HCT116 (cell line): Measurements from ENCODE around the gene RCOR1. TPM values are rescaled to one million over a fixed set of nuclear protein-coding genes. Genes with fewer than 3 reads are reported as not detected.

Experiments used
- ATAC-seq: fragments of 200-7000 bp; cut with Tn5 transposase; 2 replicates; pipeline ENCODE4 v1.9.1; 2020; ENCODE audit warnings: mild to moderate bottlenecking, moderate library complexity
- BruUV-seq: library from RNA; stranded (reverse); fragments of 400-500 nt; replicated peaks from 2 replicates; lab custom pipeline; 2021; lab: Mats Ljungman, UMichigan
- CTCF ChIA-PET: fragments of 300-600 bp; sonication (Branson Sonifier 250); formaldehyde crosslinking; loops from one replicate; lab custom pipeline; 2021; ENCODE audit warnings: antibody characterized with exemption; lab: Charles Lee
- POLR2A ChIA-PET: fragments of 300-600, 350-600 bp; sonication (Branson Sonifier 250); formaldehyde crosslinking; loops from one replicate; lab custom pipeline; 2021; ENCODE audit warnings: antibody characterized with exemption; lab: Charles Lee
- RAD21 ChIA-PET, 2 experiments: fragments of 300-600 bp; sonication (Branson Sonifier 250); formaldehyde crosslinking; loops; one replicate each; lab custom pipeline; 2023; ENCODE audit warnings: low total read pairs in 2 of 2; ENCODE audit not compliant: uncharacterized antibody in 2 of 2, unreplicated experiment in 2 of 2, low non-redundant PET in 1 of 2; lab: Charles Lee
- DNase-seq: peaks from one replicate; pipeline ENCODE4 v3.0.0-alpha.2; 2010; ENCODE audit warnings: low read depth, low spot score
- H2AFZ ChIP-seq: fragments of 200-600 bp; shearing (Covaris generic), sonication (generic); 2 replicates; pipeline ENCODE4 v1.6.1; 2017; ENCODE audit warnings: low read depth, mixed run types, mixed read lengths, antibody characterized with exemption, low read length; ENCODE audit not compliant: poor library complexity, severe bottlenecking
- H3K27ac ChIP-seq: 2 replicates; pipeline ENCODE4 v1.5.1; 2012; ENCODE audit warnings: low read depth, low read length
- H3K27me3 ChIP-seq: fragments of 200-600 bp; sonication (generic); 2 replicates; pipeline ENCODE4 v1.6.1; 2016; ENCODE audit warnings: mixed run types, low read length, mixed read lengths; ENCODE audit not compliant: insufficient read depth
- H3K36me3 ChIP-seq, 2 experiments: fragments of 200-500 bp in 1 of 2; fragments of 200-600 bp in 1 of 2; sonication (Bioruptor generic) in 1 of 2; sonication (generic) in 1 of 2; 2 replicates each; pipeline versions ENCODE4 v1.5.1 to v1.6.1; 2014 to 2016; ENCODE audit warnings: low read length in 2 of 2, inconsistent platforms in 1 of 2, mixed read lengths in 1 of 2, mixed run types in 1 of 2; ENCODE audit not compliant: insufficient read depth in 2 of 2, control insufficient read depth in 1 of 2
- H3K4me1 ChIP-seq, 2 experiments: fragments of 200-600 bp in 1 of 2; sonication (generic) in 1 of 2; 2 replicates each; pipeline versions ENCODE4 v1.5.1 to v1.6.1; 2012 to 2017; ENCODE audit warnings: low read length in 2 of 2, inconsistent platforms in 1 of 2, mild to moderate bottlenecking in 1 of 2, mixed read lengths in 1 of 2, mixed run types in 1 of 2, moderate library complexity in 1 of 2; ENCODE audit not compliant: insufficient read depth in 2 of 2, control insufficient read depth in 1 of 2
- H3K4me2 ChIP-seq: fragments of 200-600 bp; sonication (generic); 2 replicates; pipeline ENCODE4 v1.6.1; 2017; ENCODE audit warnings: mixed run types, low read length, mixed read lengths
- H3K4me3 ChIP-seq, 2 experiments: fragments of 200-600 bp in 1 of 2; sonication (generic) in 1 of 2; replicated peaks in 1 of 2; 2 replicates each; pipeline ENCODE4 v1.5.1; 2011 to 2016; ENCODE audit warnings: low read length in 2 of 2, control low read depth in 1 of 2, low read depth in 1 of 2, mild to moderate bottlenecking in 1 of 2, mixed read lengths in 1 of 2, mixed run types in 1 of 2
- H3K79me2 ChIP-seq: fragments of 200-600 bp; sonication (generic); 2 replicates; pipeline ENCODE4 v1.6.1; 2017; ENCODE audit warnings: mild to moderate bottlenecking, mixed run types, low read length, moderate library complexity, mixed read lengths; ENCODE audit not compliant: insufficient read depth
- H3K9ac ChIP-seq: fragments of 200-600 bp; sonication (generic); 2 replicates; pipeline ENCODE4 v1.6.1; 2016; ENCODE audit warnings: low read length, mixed read lengths
- H3K9me2 ChIP-seq: fragments of 200-600 bp; sonication (generic), shearing (Covaris generic); 2 replicates; pipeline ENCODE4 v1.6.1; 2017; ENCODE audit warnings: mixed run types, mild to moderate bottlenecking, moderate library complexity; ENCODE audit not compliant: insufficient read depth
- H3K9me3 ChIP-seq, 2 experiments: fragments of 200-500 bp in 1 of 2; fragments of 200-600 bp in 1 of 2; sonication (Bioruptor generic) in 1 of 2; sonication (generic) in 1 of 2; 2 replicates each; pipeline ENCODE4 v1.6.1; 2014 to 2017; ENCODE audit warnings: low read length in 2 of 2, mixed read lengths in 2 of 2, inconsistent platforms in 1 of 2, low read depth in 1 of 2, mild to moderate bottlenecking in 1 of 2, mixed run types in 1 of 2, moderate library complexity in 1 of 2; ENCODE audit not compliant: control insufficient read depth in 1 of 2, insufficient read depth in 1 of 2
- H4K20me1 ChIP-seq: fragments of 200-600 bp; sonication (generic), shearing (Covaris generic); 2 replicates; pipeline ENCODE4 v1.6.1; 2017; ENCODE audit warnings: mixed run types, mild to moderate bottlenecking, moderate library complexity; ENCODE audit not compliant: insufficient read depth
- CBX3 ChIP-seq: IDR thresholded peaks from 2 replicates; pipeline ENCODE4 v1.6.1; 2012; ENCODE audit warnings: low read depth
- CEBPB ChIP-seq: IDR thresholded peaks from 2 replicates; pipeline ENCODE4 v1.6.1; 2012; ENCODE audit warnings: low read depth
- EGR1 ChIP-seq: IDR thresholded peaks from 2 replicates; pipeline ENCODE4 v1.6.1; 2012; ENCODE audit warnings: low read depth
- FOSL1 ChIP-seq: IDR thresholded peaks from 2 replicates; pipeline ENCODE4 v1.6.1; 2012; ENCODE audit warnings: low read depth
- JUND ChIP-seq: IDR thresholded peaks from 2 replicates; pipeline ENCODE4 v1.6.1; 2012
- MAX ChIP-seq: IDR thresholded peaks from 2 replicates; pipeline ENCODE4 v1.6.1; 2012
- POLR2A ChIP-seq: IDR thresholded peaks from 2 replicates; pipeline ENCODE4 v1.7.0; 2011; ENCODE audit warnings: borderline replicate concordance; ENCODE audit not compliant: insufficient read depth, insufficient read length; ENCODE audit errors: extremely low read depth
- POLR2AphosphoS5 ChIP-seq: IDR thresholded peaks from 2 replicates; pipeline ENCODE4 v1.6.1; 2011; ENCODE audit warnings: mild to moderate bottlenecking, low read depth, low read length, moderate library complexity
- RAD21 ChIP-seq: IDR thresholded peaks from 2 replicates; pipeline ENCODE4 v1.6.1; 2012; ENCODE audit warnings: low read depth, mild to moderate bottlenecking
- SIN3A ChIP-seq: IDR thresholded peaks from 2 replicates; pipeline ENCODE4 v1.6.1; 2012; ENCODE audit warnings: low read depth
- SP1 ChIP-seq: IDR thresholded peaks from 2 replicates; pipeline ENCODE4 v1.6.1; 2012; ENCODE audit warnings: low read depth
- TCF7L2 ChIP-seq: IDR thresholded peaks from 2 replicates; pipeline ENCODE4 v1.7.0; 2011; ENCODE audit warnings: borderline replicate concordance, inconsistent platforms; ENCODE audit not compliant: insufficient read depth, insufficient read length; ENCODE audit errors: extremely low read depth
- ZFX ChIP-seq: fragments of 450-650 bp; IDR thresholded peaks from 2 replicates; pipeline ENCODE4 v1.6.1; 2017
- intact Hi-C: fragments of 100-400 bp; cut with micrococcal nuclease; formaldehyde crosslinking; loops from 2 replicates; pipeline ENCODE4 v1.10.0; 2022
- total RNA-seq: library from RNA; stranded (reverse); gene quantifications from one replicate; pipeline ENCODE4 v1.2.1, GENCODE V29; 2021; ENCODE audit not compliant: unreplicated experiment
- TF ChIP-seq, protein P1 (sequence below): IDR thresholded peaks from 2 replicates; pipeline ENCODE4 v1.6.1; 2012

Gene RCOR1
- total RNA-seq, 1 experiment from 2014 or later: 30.7 TPM

DNA sequence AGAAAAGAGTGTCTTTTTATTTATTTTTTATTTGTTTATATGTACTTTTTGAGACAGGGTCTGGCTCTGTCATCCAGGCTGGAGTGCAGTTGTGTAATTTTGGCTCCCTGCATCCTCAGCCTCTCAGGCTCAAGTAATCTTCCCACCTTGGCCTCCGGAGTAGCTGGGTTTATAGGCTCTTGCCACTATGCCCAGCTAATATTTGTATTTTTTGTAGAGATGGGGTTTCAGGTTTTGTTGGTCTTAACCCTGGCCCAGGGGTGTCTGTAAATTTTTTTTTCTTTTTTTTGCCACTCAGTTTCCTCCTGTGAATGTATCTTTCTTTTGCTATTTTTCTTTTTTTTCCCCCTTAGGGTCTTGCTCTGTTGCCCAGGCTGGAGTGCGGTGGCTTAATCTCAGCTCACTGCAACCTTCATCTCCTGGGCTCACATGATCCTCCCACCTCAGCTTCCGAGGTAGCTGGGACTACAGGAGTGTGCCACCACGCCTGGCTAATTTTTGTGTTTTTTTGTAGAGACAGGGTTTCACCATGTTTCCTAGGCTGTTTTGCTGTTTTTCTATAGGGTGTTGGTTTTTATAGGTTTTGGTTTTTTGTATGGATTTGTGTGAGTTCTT is 11.0 kb downstream of the RCOR1 start:
- TF ChIP-seq POLR2AphosphoS5 (no peak), FOSL1 (no peak), RAD21 (no peak), MAX (no peak), ZFX (no peak), SP1 (no peak), TCF7L2 (no peak), EGR1 (no peak), SIN3A (no peak), CBX3 (no peak), POLR2A (no peak), JUND (no peak), CEBPB (no peak)
- TF ChIP-seq, protein P1, sequence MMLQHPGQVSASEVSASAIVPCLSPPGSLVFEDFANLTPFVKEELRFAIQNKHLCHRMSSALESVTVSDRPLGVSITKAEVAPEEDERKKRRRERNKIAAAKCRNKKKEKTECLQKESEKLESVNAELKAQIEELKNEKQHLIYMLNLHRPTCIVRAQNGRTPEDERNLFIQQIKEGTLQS: no peak
- no peak overlapping the region for H3K27ac ChIP-seq
- ChIA-PET POLR2A (no interaction called here), CTCF (interaction anchor here (2.5 kb wide), 1 partner anchor 9 kb away, joined by 17 read pairs; no protein-coding TSS in a partner anchor), RAD21 (no interaction called here)
- H3K79me2 ChIP-seq: peaks cover 96% of the 10 kb centered on the region
- intact Hi-C loops: no loop called here
- H3K9ac ChIP-seq: no peak overlapping the region
- no peak overlapping the region for H3K4me3 ChIP-seq
- H4K20me1 ChIP-seq: peaks cover 16% of the 10 kb centered on the region; the same call in 1 of the 2 replicates
- H3K36me3 ChIP-seq: peaks cover 6% of the 10 kb centered on the region in 2 experiments; a peak in 3 of 4 replicates
- H3K4me2 ChIP-seq: no peak overlapping the region
- H3K27me3 ChIP-seq: no peaks in the 10 kb centered on the region
- DNase-seq: no peak
- no peaks in the 10 kb centered on the region for H3K9me2 ChIP-seq
- no peaks in the 10 kb centered on the region for H3K9me3 ChIP-seq
- peaks cover 30 to 54% of the 10 kb centered on the region in 2 experiments for H3K4me1 ChIP-seq
- no TSS peak for BruUV-seq
- no peak overlapping the region for H2AFZ ChIP-seq
- ATAC-seq: no peak
